B cell (primary cell): ENCODE results near the gene PAEP. TPM values are rescaled to one million over a fixed set of nuclear protein-coding genes. Genes with fewer than 3 reads are reported as not detected.

Experiments
- ATAC-seq: fragments of 200-7000 bp; cut with Tn5 transposase; one replicate; pipeline ENCODE4 v1.10.0; 2021; ENCODE audit warnings: low read depth, mild to moderate bottlenecking, moderate number of reproducible peaks, moderate library complexity
- CTCF ChIA-PET: fragments of 350-600 bp; sonication (Branson Sonifier 250); formaldehyde crosslinking; loops from one replicate; lab custom pipeline; 2021; ENCODE audit warnings: antibody characterized with exemption, inconsistent platforms; lab: Charles Lee
- POLR2A ChIA-PET: fragments of 350-600 bp; sonication (Branson Sonifier 250); formaldehyde crosslinking; loops from one replicate; lab custom pipeline; 2021; ENCODE audit warnings: antibody characterized with exemption; lab: Charles Lee
- DNase-seq: peaks from one replicate; pipeline ENCODE4 v3.0.0; 2013
- H2AFZ ChIP-seq: 2 replicates; pipeline ENCODE4 v1.6.1; 2012; ENCODE audit warnings: mild to moderate bottlenecking, low read depth, low read length; ENCODE audit not compliant: insufficient read depth, poor library complexity, severe bottlenecking
- H3K27ac ChIP-seq, 2 donors: 1 replicate in 1 of 2; 2 replicates in 1 of 2; pipeline ENCODE4 v1.5.1; 2012 to 2013; ENCODE audit warnings: low read length in 2 of 2, mild to moderate bottlenecking in 2 of 2, moderate library complexity in 1 of 2
- H3K27me3 ChIP-seq, 4 experiments: fragments of 200-600 bp in 1 of 4; sonication (generic) in 1 of 4; replicated peaks in 1 of 4; 1 replicate in 2 of 4; 2 replicates in 2 of 4; pipeline versions ENCODE4 v1.6.1 to v1.7.0; 2013 to 2016; ENCODE audit warnings: low read length in 3 of 4, mild to moderate bottlenecking in 2 of 4, mixed read lengths in 1 of 4, moderate library complexity in 1 of 4; ENCODE audit not compliant: insufficient read depth in 4 of 4, control insufficient read depth in 3 of 4; ENCODE audit errors: control extremely low read depth in 1 of 4
- H3K36me3 ChIP-seq, 2 experiments: replicated peaks in 1 of 2; 1 replicate in 1 of 2; 2 replicates in 1 of 2; pipeline versions ENCODE4 v1.6.1 to v1.7.1; 2013; ENCODE audit warnings: low read length in 1 of 2; ENCODE audit not compliant: insufficient read depth in 2 of 2, control insufficient read depth in 1 of 2; ENCODE audit errors: control extremely low read depth in 1 of 2, extremely low read depth in 1 of 2
- H3K4me1 ChIP-seq, 2 donors: fragments of 200-600 bp in 1 of 2; sonication (generic) in 1 of 2; 1 replicate in 1 of 2; 2 replicates in 1 of 2; pipeline versions ENCODE4 v1.5.1 to v1.6.1; 2013 to 2017; ENCODE audit warnings: low read length in 2 of 2; ENCODE audit not compliant: control insufficient read depth in 2 of 2, insufficient read depth in 2 of 2
- H3K4me2 ChIP-seq: replicated peaks from 2 replicates; pipeline ENCODE3; 2012; ENCODE audit warnings: mild to moderate bottlenecking, low read depth, low read length; ENCODE audit not compliant: poor library complexity, severe bottlenecking
- H3K4me3 ChIP-seq, 5 experiments: fragments of 200-600 bp in 1 of 5; sonication (generic) in 1 of 5; 1 replicate in 3 of 5; 2 replicates in 2 of 5; pipeline versions ENCODE4 v1.5.1 to v1.7.0; 2011 to 2016; ENCODE audit warnings: low read length in 4 of 5, mild to moderate bottlenecking in 4 of 5, low read depth in 2 of 5, control low read depth in 1 of 5, moderate library complexity in 1 of 5; ENCODE audit not compliant: insufficient read depth in 1 of 5; ENCODE audit errors: control extremely low read depth in 1 of 5, extremely low read depth in 1 of 5
- H3K79me2 ChIP-seq: fragments of 200-600 bp; sonication (generic); one replicate; pipeline ENCODE4 v1.6.0; 2016; ENCODE audit warnings: low read length; ENCODE audit not compliant: control insufficient read depth, insufficient read depth
- H3K9ac ChIP-seq: fragments of 200-600 bp; sonication (generic); 2 replicates; pipeline ENCODE4 v1.6.1; 2017; ENCODE audit warnings: mild to moderate bottlenecking, low read length, moderate library complexity
- H3K9me3 ChIP-seq, 3 donors: one replicate each; pipeline versions ENCODE4 v1.6.1 to v1.7.1; 2013; ENCODE audit warnings: low read length in 2 of 3; ENCODE audit not compliant: control insufficient read depth in 2 of 3, insufficient read depth in 1 of 3; ENCODE audit errors: control extremely low read depth in 1 of 3
- H4K20me1 ChIP-seq: 2 replicates; pipeline ENCODE4 v1.6.0; 2012; ENCODE audit warnings: mild to moderate bottlenecking, low read length; ENCODE audit not compliant: insufficient read depth, control insufficient read depth, poor library complexity, severe bottlenecking
- H3K27ac Mint-ChIP-seq: one replicate; pipeline ENCODE4 v1.8.0; 2021; ENCODE audit warnings: mixed read lengths
- H3K27me3 Mint-ChIP-seq: one replicate; pipeline ENCODE4 v1.8.0; 2021; ENCODE audit warnings: mixed read lengths
- H3K4me1 Mint-ChIP-seq: one replicate; pipeline ENCODE4 v1.8.0; 2021; ENCODE audit warnings: mixed read lengths
- H3K4me3 Mint-ChIP-seq: one replicate; pipeline ENCODE4 v1.8.0; 2021; ENCODE audit warnings: mixed read lengths
- H3K9me3 Mint-ChIP-seq: one replicate; pipeline ENCODE4 v1.8.0; 2022; ENCODE audit warnings: mixed read lengths; ENCODE audit not compliant: insufficient read depth
- EZH2 ChIP-seq: IDR thresholded peaks from 2 replicates; pipeline ENCODE4 v1.6.1; 2012; ENCODE audit warnings: borderline replicate concordance, low read depth, mild to moderate bottlenecking, moderate library complexity, low read length; ENCODE audit not compliant: insufficient read depth, poor library complexity, severe bottlenecking
- WGBS: methylation state at CpG from one replicate; pipeline ENCODE4 v1.1.5; 2013; ENCODE audit warnings: missing lambda C conversion rate; ENCODE audit not compliant: insufficient coverage; 5-methylcytosine and 5-hydroxymethylcytosine counted together
- intact Hi-C: fragments of 100-400 bp; cut with micrococcal nuclease; formaldehyde crosslinking; loops from one replicate; pipeline ENCODE4 v1.10.0; 2022
- polyA plus RNA-seq: library from polyadenylated mRNA; depleted of rRNA; stranded (reverse); fragments of >200 nt; gene quantifications from 2 replicates; pipeline ENCODE4 v1.2.3, GENCODE V29; 2012
- total RNA-seq, 2 donors: library from RNA; stranded (reverse); fragments of 120-200 nt in 1 of 2; gene quantifications; 1 replicate in 1 of 2; 2 replicates in 1 of 2; pipeline versions ENCODE4 v1.2.3 to v1.2.4, GENCODE V29; 2013 to 2022
- TF ChIP-seq, protein P1 (sequence below): fragments of 200-600 bp; IDR thresholded peaks from one replicate; pipeline ENCODE4 v1.8.0; 2022; ENCODE audit warnings: antibody characterized with exemption, mild to moderate bottlenecking

Gene PAEP
- total and polyA plus RNA-seq, 2 donors (not counting 1 experiment from before 2014, with no cell fraction given) = not detected

DNA sequence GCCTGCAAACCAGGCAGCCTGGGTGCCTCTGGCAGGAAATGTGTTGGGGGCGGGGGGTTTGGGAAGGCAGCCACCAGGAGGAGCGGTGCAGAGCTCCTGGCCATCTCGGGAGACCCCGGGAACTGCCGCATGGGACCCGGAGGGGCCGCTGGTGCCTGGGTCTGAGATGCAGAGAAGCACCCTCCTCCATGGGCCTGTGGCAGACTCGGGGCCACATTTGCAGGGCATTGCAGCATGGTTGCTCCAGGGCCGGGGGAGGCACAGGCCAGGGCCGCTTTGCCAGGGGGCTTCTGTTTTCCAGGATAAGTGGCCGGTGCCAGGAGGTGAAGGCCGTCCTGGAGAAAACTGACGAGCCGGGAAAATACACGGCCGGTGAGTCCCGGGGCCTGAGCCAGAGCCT lies 38.6 kb upstream of the PAEP start:
- no peaks in the 10 kb centered on the region for H3K9me3 Mint-ChIP-seq
- no peak for ATAC-seq
- 74% methylated on average over 17 of the region's 17 CpGs for WGBS

DNA sequence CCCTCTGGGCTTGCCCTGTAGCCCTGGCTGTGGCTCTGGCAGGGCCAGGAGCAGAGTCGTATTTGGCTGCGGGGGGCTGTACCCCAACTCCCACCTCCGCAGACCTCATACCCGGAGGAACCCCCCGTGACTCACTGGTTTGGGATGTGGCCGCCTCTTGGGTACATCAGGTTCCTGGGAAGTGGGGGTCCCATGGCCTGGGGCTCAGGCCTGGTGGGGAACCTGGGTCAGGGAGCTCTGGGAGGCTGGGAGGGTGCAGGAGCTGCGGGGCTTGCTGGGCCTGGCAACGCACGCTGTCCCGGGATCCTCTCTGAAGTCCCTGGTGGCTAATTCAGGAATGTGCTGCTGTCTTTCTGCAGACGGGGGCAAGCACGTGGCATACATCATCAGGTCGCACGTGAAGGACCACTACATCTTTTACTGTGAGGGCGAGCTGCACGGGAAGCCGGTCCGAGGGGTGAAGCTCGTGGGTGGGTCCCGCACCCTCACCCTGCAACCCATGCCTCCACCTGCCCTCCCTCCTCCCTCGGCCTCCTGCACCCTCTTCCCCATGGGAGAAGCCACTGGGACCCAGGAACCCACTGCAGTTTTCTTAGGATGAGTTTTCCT lies 37.9 kb upstream of the PAEP start:
- ChIA-PET POLR2A (no interaction called here), CTCF (no interaction called here)
- Histone ChIP-seq H4K20me1 (no peaks in the 10 kb centered on the region), H3K9ac (no peak overlapping the region), H3K27me3 (no peaks in the 10 kb centered on the region), H3K4me1 (no peaks in the 10 kb centered on the region), H3K36me3 (no peaks in the 10 kb centered on the region), H2AFZ (no peak overlapping the region), H3K4me3 (no peak overlapping the region), H3K79me2 (no peaks in the 10 kb centered on the region), H3K9me3 (peaks cover 0 to 8% (median 0%) of the 10 kb centered on the region in 3 donors), H3K27ac (no peak overlapping the region), H3K4me2 (no peak overlapping the region)
- H3K27ac Mint-ChIP-seq = no peak overlapping the region
- no peak for DNase-seq
- H3K9me3 Mint-ChIP-seq = no peaks in the 10 kb centered on the region
- H3K4me3 Mint-ChIP-seq = no peak overlapping the region
- no peaks in the 10 kb centered on the region for H3K4me1 Mint-ChIP-seq
- H3K27me3 Mint-ChIP-seq = peaks cover 4% of the 10 kb centered on the region
- ATAC-seq = no peak
- intact Hi-C loops = no loop called here
- WGBS = 86% methylated on average over 19 of the region's 21 CpGs
- TF ChIP-seq EZH2 = no peak
- TF ChIP-seq, protein P1, sequence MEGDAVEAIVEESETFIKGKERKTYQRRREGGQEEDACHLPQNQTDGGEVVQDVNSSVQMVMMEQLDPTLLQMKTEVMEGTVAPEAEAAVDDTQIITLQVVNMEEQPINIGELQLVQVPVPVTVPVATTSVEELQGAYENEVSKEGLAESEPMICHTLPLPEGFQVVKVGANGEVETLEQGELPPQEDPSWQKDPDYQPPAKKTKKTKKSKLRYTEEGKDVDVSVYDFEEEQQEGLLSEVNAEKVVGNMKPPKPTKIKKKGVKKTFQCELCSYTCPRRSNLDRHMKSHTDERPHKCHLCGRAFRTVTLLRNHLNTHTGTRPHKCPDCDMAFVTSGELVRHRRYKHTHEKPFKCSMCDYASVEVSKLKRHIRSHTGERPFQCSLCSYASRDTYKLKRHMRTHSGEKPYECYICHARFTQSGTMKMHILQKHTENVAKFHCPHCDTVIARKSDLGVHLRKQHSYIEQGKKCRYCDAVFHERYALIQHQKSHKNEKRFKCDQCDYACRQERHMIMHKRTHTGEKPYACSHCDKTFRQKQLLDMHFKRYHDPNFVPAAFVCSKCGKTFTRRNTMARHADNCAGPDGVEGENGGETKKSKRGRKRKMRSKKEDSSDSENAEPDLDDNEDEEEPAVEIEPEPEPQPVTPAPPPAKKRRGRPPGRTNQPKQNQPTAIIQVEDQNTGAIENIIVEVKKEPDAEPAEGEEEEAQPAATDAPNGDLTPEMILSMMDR = no peak

More for the DNA sequence above, 38.6 kb upstream of the PAEP start:
- POLR2A ChIA-PET = no interaction called here
- H3K4me1 ChIP-seq = no peaks in the 10 kb centered on the region
- peaks cover 0 to 8% (median 0%) of the 10 kb centered on the region in 3 donors for H3K9me3 ChIP-seq
- no peak for DNase-seq
- CTCF ChIA-PET = no interaction called here
- no peak overlapping the region for H3K27ac ChIP-seq
- no peaks in the 10 kb centered on the region for H3K4me1 Mint-ChIP-seq
- no peak overlapping the region for H3K27ac Mint-ChIP-seq
- H2AFZ ChIP-seq = no peak overlapping the region
- TF ChIP-seq, protein P1 = no peak
- TF ChIP-seq EZH2 = no peak
- no peak overlapping the region for H3K4me2 ChIP-seq
- no peak overlapping the region for H3K9ac ChIP-seq
- intact Hi-C loops = no loop called here
- no peaks in the 10 kb centered on the region for H3K36me3 ChIP-seq
- no peaks in the 10 kb centered on the region for H4K20me1 ChIP-seq
- H3K4me3 ChIP-seq = no peak overlapping the region
- H3K79me2 ChIP-seq = no peaks in the 10 kb centered on the region
- no peak overlapping the region for H3K4me3 Mint-ChIP-seq
- H3K27me3 ChIP-seq = no peaks in the 10 kb centered on the region
- peaks cover 7% of the 10 kb centered on the region for H3K27me3 Mint-ChIP-seq
